Stimulated activated CD4-positive, alpha-beta T cell treated with anti-CD3 and anti-CD28 coated beads, TNF-alpha, amount 100 ng/mL, for 48 hours (primary cell): ENCODE measurements around the gene MAPK10.
"Not testable (repeated sequence)": the region's sequence is repeated elsewhere in the genome, so short reads cannot be mapped to it uniquely, and the experiment has no call there.

Experiments used
- DNase-seq, 3 donors: peaks; one replicate each; pipeline ENCODE4 v3.0.0-alpha.2; 2020; ENCODE audit warnings: low read depth in 3 of 3

The MAPK10 gene

DNA sequence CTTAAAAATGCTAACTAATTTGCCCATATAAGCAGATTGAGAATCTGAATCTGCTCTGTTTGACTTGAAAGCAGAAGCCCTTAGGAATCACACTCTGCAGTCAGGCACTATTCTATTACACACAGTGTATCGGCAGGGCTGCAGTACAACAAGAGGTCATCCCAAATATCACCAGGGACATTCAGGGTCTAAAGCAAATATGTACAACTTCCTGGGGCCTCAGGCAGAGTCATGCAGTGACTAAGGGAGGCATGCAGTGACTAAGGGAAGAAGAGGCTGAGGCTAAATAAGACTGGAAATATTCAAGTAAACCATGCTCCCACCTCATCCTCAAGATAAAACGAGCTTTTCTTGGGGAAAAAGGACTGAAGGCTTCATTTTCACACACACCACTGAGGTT, 20.9 kb downstream of the MAPK10 start:
- no peak for DNase-seq

DNA sequence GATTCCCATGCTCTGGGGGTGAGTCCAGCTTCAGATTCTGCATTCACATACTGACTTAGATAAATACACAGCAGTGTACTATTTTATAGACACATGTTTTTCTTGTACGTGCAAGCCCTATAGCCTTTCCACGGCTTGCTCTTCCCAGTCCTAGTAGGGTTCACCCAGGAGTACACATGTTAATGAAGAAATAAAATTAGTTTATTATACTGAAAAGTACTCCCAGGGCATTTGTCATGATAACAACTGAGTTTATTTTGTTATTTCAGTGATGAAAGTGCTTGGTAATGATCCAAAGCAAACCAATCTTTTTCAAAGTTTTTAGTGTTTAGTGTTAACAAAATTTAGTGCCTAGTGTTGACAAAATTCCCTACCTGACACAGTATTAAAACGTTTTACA, 21.3 kb downstream of the MAPK10 start:
- no peak for DNase-seq

DNA sequence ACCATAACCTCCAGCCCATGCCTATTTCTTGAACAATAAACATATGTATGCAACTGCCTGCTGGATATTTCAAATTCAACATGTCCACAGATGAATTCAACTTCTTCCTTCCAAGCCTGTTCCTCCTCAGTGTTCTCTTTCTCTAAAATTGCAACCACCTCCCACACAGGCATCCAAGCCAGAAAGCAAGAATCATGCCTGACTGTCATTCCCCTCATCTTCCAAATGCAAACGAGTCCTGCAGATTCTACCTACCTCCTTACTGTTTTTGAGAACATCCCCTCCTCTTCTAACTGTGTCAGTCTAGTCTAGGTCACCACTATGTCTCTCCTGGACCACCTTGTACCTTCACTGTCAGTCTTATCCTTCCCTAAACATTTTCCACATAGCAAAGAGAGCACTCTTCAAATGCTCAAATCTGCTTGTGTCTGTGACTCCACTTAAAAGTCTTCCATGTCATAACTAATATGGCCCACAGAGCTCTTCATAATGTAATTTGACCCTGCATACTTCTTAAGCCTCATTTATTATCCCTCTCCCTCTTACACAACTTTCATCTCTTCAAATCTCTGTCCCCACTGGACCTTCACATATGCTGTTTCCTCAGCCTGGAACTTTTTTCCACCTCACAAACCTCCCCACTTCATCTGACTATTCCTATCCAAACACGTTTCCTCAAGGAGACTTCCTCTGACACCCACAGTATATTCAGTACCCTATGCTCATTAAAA, 25.7 kb downstream of the MAPK10 start:
- no peak for DNase-seq

DNA sequence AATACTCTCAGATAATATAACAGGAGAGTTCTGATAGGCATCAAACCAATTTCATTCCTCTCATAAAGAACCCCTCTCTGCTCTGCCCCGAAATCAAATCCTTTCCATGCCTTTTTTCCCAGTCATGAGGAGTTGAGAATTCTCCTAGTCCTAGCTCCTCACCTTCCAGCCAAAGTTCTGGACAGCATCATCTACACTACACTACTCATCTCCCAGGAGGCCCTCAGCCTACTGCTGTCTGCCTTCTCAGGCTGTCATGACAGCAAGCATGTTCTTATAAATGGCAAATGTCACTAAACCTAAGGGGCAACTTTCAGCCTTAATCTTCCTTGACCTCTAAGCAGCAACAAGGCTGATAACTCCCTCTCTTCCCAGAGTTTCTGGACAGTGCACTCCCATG, 26.6 kb downstream of the MAPK10 start:
- no peak for DNase-seq

DNA sequence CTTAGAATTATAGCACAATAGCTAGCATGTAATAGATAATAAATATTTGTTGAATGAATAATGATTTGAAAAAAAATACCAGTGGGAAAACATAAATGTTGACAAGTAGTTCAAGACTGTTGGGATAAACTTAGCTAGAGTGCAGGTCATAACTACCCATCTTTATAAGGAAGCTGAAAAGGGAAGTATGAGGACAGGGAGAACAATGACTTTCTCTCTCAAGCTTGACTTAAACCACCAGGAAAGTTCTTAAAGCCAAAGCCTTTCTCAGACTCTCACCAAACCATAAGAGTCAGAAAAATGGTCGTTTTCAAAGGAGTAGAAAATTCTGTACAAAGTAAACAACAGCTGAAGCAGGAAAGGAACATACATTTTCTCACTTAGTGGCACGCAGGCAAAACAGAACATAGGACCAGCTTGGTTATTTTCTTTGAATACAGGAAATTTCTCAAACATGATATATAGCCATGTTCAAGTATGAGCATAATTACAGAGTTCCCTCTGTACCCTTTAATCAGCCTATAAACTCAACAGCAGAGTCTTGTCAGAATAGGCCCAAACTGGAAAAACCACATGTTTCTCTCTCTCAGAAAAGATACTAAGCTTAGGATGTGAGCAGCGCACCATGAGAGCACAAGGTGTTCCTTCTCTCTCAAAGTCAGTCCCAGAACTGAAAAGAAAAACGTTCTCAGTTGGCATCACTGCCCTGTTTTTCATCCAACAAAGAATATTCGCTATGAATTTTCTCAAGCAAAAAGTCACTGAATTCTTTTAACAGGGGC, 28.7 kb downstream of the MAPK10 start:
- DNase-seq = no peak

DNA sequence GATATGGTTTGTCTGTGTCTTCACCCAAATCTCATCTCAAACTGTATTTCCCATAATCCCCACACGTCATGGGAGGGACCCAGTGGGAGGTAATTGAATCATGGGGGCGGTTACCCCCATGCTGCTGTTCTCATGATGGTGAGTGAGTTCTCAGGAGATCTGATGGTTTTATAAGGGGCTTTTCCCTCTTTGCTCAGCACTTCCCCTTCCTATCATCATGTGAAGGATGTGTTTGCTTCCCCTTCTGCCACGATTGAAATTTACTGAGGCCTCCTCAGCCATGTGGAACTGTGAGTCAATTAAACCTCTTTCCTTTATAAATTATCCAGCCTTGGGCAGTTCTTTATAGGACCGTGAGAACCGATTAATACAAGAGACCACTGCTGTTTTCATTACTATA, 29.4 kb downstream of the MAPK10 start:
- not testable (repeated sequence) for DNase-seq

DNA sequence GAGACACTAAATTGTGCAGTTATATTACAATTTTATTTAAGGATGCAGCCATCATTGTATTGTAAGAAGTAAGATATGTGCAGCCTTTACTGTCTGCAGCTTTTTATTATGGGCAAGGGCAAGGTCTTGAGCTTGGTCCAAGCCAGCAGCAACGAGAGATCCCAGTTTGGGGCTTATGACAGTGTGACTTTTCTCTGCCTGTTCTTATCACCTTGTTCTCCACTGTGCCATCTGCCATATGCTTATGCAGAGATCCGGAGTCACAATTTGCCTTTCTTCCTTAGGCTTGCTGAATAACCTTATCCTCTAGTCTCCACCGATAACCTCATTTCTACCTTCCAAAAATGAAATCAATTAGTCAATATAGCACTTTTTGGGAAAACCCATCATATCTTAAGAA, 30.4 kb downstream of the MAPK10 start:
- DNase-seq = no peak

DNA sequence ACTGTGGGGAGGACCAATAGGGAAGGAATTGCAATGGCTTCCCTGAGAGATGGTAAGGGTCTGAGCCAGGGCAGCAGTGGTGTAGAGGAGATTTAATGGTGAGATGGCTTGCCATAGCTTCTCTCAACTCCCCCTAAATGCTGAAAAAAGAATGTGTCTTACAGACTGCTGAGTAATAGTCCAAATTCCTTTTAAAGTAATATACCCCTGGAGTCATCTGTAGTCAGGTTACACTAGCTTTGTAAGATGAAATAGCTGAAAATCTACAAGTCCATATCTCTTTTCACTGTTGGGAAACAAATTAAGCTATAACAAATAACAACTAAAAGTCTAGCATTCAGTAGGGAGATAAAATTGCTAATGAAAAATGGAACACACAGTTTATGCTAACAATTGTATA, 33.5 kb downstream of the MAPK10 start:
- DNase-seq = no peak

DNA sequence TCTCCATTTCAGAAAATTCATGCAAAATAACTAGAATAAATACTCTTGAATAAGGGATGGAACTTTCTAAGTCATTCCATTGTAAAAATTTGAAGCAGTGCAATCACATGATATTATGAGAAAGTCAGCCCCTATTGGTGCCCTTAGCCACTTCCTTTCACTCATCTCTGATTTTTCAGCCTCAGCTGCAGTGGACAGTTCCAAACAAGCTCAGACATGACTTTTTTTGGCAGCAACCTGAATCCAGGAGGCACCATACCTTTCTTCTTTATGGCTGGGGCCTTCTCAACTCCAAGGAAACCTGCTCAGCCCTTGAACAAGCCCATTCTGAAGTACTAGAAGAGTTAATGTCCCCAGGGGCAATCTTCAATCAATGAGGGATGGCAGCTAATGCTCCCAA, 40.5 kb downstream of the MAPK10 start:
- DNase-seq = no peak

DNA sequence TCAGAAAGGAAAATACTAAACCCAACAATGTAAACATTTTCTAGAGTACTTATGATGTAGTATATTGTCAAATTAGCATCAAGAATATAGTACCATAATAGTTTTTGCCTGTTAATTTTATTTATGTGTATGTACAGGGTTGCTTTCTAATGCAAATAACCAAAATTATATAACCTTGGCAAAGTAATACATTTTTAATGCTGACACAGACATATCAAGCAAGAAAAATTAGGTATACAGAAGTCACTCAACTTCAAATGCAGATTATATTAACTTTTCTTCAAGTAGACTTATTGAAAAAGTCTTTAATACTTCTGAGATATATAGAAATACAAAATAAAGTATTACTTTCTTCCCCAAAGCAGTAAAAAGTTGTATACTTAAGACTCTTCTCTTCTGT, 44.3 kb downstream of the MAPK10 start:
- DNase-seq = no peak

DNA sequence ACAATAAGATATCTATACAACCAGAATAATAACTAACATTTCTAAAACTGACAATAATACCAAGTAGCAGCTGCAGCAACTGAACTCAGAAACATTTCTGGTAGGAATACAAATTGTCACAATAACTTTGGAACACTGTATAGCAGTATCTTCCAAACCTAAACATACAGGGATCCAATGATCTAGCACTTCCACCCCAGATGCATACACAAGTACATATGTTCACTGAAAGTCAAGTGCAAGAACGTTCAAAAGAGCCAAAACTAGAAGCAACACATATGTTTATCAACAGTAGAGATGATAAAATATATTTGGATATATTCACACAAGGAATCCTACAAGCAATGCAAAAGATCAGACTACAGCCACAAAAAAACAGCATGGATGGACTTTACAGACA, 46.2 kb downstream of the MAPK10 start:
- DNase-seq = no peak

DNA sequence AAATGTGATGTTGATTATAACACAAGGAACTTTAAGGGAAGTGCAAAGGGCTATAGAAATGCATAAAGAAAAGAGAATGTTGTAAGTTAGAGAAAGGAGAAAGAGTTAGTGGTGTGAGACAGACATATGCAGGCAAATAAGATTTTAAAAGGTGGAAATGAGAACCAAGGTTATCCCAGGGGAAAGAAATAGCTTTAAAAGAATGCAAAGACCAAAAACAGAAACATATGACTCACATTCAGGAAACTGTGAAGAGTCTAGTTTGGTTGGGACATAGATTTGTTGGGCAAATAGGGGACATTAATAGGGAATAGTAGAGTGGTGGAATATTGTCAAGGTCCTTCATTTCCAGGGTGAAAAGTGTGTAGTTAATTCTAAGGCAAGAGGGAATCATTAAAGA, 52.4 kb downstream of the MAPK10 start:
- DNase-seq = no peak

DNA sequence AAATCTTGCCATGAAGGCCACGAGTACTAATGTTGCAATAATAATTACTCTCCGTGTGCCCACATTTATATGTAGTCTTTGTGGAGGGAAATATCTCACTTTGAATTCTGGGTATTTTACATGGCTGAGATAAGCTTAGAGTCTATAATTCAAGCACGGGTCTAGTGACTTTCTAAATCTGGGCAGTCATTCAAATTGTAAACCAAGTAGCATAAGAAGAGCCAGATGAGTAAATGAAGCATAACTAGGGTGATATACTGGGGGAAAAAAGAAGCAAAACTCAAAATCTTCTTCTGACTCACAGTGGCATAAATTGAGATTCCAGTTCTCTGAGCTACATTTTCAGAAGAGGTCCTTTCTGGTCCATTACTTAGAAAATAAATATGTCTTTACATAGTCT, 53.0 kb downstream of the MAPK10 start:
- DNase-seq = no peak

DNA sequence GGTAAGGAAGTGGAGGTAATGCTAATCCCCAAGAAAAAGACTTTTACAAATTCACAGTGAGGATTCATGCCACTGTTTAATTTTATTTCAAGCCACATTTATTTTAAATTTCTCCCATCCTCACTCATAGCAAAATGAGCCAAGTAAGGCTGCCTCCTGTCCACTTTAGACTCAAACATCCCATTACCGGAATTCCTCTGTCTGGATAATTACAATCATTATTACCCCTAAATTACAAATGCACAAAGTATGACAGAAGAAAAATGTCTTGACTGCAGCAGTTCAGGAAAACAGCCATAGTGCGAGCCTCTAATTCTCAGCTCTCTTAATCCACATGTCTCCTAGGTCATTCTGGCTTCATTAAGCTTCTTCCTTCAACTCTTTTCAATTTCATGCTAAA, 57.0 kb downstream of the MAPK10 start:
- DNase-seq = no peak

DNA sequence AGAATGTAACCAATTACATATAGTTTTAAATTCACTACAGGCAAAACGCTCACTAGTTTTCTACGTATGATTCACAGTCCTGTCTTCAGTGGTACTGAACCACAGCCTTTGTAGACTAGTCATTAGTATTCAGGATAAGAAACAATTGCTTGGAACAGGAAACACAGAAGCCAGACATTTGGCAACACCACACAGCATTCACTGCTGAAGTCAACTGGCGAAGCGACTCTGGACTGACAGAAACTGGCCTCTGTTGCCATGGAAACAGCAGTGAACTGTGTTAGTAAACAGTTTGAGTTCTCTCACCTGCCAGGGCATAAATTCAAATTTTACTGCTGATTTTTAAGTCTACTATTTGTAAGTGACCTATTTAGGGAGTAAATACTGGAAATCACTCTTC, 57.6 kb downstream of the MAPK10 start:
- DNase-seq = no peak

DNA sequence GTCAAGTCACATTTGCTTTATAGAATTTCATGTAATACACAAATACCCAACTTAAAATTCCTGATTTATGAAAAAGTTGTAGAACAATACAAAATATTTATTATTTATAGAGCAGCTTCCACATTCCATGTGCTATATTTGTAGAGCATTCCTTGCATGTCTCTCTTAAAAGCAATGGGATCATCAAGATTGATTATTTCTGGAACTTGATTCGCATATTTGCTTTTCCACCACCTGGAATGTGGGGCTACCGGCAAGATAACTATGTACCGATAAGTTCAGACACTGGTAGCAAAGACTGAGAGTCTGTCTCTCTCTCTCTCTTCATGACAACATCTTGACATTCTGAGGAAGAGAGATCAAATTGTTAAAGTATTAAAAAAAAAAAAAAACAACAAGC, 59.3 kb downstream of the MAPK10 start:
- DNase-seq = no peak

DNA sequence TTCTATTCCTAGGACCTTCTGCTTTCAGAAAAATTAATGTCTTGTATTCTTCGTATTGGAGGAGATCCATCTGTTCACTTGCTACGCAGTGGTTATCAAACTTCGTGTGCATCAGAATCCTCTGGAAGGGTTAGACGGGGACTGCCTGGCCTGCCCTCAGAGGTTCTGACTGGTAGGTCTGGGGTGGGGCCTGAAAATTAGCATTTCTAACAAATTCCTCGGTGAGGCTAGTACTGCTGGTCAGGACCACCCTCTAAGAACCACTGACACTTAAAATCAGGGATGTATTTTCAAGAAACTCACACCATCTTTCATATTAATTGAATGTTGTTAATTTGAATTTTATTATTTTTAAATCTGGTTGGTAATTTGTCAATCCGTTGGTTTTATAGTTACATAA, 63.0 kb downstream of the MAPK10 start:
- no peak for DNase-seq

DNA sequence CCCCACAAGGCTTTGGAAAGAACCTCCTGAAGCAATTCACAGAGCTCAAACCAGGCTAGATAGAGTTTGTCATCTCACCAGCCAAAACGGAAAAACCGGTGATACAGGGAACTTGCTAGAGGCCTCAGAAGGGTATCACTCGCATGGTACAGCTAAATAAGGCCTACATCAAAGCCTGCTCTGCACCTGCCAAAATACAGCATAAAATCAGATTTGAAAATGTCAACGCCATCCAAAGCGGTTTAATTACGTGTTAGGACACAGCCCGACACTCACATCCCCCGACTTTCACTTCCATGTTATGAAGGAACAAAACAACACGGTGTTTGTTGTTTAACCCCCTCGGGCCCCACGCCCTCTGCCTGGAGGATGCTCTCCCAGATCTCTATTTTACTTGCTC, 65.0 kb downstream of the MAPK10 start:
- DNase-seq = no peak

DNA sequence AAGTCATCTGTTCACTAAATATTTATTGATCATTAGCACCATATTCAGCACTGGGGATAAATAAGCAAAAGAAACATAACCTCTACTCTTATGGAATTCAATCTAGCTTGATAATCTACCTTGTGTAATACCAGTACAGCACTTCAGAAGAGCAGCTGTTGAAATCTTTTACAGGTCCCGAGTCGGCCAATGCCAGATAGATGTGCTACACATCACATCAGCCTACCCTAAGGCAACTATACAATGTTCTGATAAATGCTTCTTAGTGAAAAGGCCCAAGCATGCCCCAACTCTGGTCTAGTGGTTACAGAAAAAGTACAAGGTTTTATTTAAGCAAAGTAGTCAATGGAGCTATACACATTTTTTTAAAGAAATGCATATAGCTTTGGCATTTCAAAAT, 68.7 kb downstream of the MAPK10 start:
- DNase-seq = no peak

DNA sequence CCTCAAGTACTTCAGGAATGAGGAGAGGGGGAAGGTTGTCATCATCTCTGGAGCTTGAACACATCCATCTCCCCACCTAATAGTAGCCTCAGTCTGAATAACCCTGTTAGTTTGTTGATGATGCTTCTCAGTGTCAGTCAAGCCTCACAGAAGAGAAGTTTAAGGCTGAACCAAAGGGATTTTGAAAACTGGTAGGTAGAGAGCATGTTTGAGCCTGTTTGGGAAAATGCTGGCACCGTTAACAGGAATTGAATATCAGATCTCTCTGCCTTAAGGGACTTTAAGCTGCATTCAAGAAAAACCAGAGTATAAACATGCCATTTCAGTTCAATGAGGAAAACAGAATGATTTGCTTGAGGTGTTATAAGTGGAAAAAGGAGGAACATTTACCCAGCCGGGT, 73.1 kb downstream of the MAPK10 start:
- DNase-seq = no peak

DNA sequence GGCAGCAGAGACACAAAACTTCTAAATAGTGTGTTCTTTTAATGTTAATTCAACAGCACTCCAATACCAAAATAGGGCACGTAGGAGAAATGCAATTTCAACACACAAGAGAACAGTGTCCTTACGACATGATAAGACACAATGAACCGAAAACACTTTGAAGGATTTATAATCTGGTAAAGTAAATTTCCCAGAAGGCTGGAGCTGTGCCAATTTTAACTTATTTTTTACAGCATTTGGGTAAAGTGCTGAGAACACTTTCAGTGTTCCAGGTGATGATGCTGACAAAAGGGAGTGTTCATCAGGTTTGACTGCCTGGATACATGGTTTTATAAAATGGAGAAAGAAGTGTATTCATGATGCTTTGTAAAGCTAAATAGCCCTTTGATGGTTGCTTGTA, 76.5 kb downstream of the MAPK10 start:
- DNase-seq = no peak

DNA sequence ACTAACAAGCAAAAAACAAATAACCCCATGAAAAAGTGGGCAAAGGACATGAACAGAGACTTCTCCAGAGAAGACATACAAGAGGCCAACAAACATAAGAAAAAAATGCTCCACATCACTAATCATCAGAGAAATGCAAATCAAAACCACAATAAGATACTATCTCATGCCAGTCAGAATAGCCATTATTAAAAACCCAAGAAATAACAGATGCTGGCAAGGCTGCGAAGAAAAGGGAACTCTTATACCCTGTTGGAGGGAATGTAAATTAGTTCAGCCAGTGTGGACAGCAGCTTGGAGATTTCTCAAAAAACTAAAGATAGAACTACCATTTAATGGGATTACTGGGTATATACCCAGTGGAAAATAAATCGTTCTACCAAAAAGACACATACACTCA, 79.6 kb downstream of the MAPK10 start:
- no peak for DNase-seq

DNA sequence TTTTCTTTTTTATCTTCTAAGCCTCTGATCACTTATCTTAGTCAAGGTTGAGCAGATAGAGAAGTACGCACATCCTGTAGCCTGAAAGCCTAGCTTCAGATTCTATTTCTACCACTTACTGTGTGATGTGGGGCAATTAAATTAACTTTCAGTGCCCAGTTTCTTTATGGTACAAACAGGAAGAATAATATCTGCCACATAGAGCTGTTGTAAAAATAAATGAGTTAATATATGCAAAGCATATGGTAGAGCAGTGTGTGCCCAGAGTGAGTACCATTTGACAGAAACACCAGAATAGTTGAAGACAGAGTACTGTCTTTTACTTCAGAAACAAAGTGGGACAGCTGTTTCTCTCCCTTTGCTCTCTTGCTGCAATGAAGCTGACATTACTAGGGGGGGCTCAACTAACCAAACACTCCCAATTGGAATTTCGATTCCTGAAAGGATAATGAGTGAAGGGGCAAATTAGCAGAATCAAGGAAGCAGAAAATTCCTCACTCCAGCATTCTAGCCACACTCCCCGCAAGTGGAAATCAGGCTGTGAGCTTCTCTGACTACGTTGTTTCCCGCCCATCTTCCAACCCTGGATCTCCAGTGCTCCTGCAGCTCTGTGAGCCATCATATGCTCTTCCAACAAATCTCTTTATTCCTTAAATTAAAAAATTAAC, 80.4 kb downstream of the MAPK10 start:
- DNase-seq = no peak
